AG04449 (cell line): ENCODE measurements around the gene SERPINI2.

Experiments used
- CTCF ChIA-PET: fragments of 350-600 bp; formaldehyde crosslinking; extraction: SDS; loops from one replicate; lab custom pipeline; 2021; ENCODE audit warnings: antibody characterized with exemption; lab: Yijun Ruan, JAX
- POLR2A ChIA-PET: fragments of 400-600, 350-600 bp; formaldehyde crosslinking; extraction: SDS; loops from one replicate; lab custom pipeline; 2020; ENCODE audit warnings: antibody characterized with exemption, inconsistent platforms; lab: Yijun Ruan, JAX
- DNase-seq: peaks from one replicate; pipeline ENCODE4 v3.0.0-alpha.2; 2010; ENCODE audit warnings: low read depth, low spot score
- H3K4me3 ChIP-seq: 2 replicates; pipeline ENCODE4 v1.5.1; 2011; ENCODE audit warnings: low read depth, mild to moderate bottlenecking, control low read depth, low read length
- TF ChIP-seq, protein P1 (sequence below): IDR thresholded peaks from one replicate; pipeline ENCODE4 v1.5.1; 2011; ENCODE audit warnings: mild to moderate bottlenecking, moderate library complexity, low read length, control low read depth, inconsistent platforms; ENCODE audit not compliant: insufficient read depth; ENCODE audit errors: missing control alignments

SERPINI2 gene

DNA sequence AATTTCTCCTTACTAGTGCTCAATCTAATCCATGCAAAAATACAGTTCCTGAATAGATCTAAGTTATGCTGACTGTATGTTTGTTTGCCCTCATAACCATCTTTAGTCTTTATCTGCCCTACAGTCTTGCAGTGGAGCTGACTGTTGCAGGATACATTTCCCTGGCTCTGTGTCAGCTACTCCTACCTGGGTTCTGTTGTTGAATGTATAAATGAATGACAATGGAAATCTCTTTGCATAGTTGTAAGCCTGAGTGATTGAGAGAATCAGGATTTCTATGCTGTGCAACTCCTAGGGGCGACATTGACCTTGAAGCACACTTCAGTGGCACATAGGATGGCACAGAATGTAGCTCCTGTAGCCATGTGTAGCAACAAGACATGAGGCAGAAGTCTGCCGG lies 77.8 kb downstream of the SERPINI2 start:
- CTCF ChIA-PET = no interaction called here

GRCh38 chr3:167394003-167394402 lies 79.8 kb downstream of the SERPINI2 start:
- TF ChIP-seq, protein P1, sequence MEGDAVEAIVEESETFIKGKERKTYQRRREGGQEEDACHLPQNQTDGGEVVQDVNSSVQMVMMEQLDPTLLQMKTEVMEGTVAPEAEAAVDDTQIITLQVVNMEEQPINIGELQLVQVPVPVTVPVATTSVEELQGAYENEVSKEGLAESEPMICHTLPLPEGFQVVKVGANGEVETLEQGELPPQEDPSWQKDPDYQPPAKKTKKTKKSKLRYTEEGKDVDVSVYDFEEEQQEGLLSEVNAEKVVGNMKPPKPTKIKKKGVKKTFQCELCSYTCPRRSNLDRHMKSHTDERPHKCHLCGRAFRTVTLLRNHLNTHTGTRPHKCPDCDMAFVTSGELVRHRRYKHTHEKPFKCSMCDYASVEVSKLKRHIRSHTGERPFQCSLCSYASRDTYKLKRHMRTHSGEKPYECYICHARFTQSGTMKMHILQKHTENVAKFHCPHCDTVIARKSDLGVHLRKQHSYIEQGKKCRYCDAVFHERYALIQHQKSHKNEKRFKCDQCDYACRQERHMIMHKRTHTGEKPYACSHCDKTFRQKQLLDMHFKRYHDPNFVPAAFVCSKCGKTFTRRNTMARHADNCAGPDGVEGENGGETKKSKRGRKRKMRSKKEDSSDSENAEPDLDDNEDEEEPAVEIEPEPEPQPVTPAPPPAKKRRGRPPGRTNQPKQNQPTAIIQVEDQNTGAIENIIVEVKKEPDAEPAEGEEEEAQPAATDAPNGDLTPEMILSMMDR = no peak
- DNase-seq = no peak
- ChIA-PET CTCF (no interaction called here), POLR2A (no interaction called here)
- no peak overlapping the region for H3K4me3 ChIP-seq

More for the DNA sequence above, 77.8 kb downstream of the SERPINI2 start:
- POLR2A ChIA-PET = no interaction called here
- TF ChIP-seq, protein P1 = no peak
- no peak for DNase-seq
- H3K4me3 ChIP-seq = no peak overlapping the region
